Activated CD8-positive, alpha-beta memory T cell treated with anti-CD3 and anti-CD28 coated beads, Interleukin-2, amount 50 U/mL, for 1 hour (primary cell): ENCODE data around the gene CDK5R2.
A peak's percentile ranks its signal among the peaks of the same experiment; 100 is the strongest.

Experiments
- DNase-seq: peaks from one replicate; pipeline ENCODE4 v3.0.0-alpha.2; 2020; ENCODE audit errors: extremely low read depth

CDK5R2 gene

DNA sequence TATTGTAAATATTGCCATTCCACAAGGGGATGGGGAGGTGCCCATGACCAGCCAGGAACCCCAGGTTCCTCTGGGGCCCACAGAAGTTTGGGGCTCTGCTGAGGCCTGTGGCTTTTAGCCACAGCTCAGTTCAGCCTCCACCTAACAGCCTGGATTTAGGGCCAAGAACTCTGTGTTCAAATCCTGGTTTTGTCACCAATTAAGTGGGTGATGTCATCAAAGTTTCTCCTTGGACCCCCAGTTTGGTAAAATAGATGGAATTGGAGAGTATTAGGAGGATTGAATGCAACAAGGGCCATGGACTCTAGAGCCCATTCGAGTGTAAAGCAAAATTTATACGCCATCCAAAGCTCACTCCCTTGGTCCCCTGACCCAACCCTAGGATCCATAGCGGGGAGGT lies 28.7 kb downstream of the CDK5R2 start:
- DNase-seq: no peak

DNA sequence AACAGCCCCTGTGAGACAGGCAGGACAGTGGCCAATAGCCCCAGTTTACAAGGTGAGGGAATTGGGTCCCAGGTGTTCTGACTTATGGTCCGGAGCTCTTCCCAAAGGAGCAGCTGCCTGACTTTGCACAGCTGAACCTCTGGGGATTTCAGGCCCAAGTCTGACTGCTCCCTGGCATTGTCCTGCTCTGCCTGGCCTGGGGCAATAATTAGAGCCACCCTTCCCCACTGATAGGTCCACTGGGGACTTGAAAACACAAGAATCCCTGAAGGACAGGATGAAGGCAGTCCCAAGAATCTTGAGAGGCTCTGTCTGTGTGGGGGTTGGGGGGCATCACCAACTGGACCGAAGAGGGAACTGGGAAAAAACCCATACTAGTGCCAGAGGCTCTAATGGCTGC lies 29.2 kb downstream of the CDK5R2 start:
- DNase-seq: no peak

DNA sequence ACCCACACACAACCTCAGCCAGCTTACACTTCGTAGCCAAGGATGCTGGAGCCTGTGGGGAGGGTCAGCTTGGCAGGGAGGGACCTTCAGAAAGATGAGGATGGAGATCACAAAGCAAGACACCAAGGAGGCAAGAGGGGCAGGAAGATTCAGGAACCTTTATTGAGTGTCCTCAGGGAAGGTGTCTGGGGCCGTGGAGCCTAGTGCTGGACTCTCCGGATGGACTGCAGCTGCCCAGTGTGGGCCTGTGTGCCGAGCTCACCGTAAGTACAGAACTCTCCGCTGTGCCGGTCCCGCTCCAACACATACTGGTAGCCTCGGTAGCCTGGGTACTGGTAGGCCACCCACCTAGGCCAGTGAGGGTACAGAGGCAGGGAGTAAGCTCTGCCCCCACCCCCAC lies 30.6 kb downstream of the CDK5R2 start:
- DNase-seq: no peak

DNA sequence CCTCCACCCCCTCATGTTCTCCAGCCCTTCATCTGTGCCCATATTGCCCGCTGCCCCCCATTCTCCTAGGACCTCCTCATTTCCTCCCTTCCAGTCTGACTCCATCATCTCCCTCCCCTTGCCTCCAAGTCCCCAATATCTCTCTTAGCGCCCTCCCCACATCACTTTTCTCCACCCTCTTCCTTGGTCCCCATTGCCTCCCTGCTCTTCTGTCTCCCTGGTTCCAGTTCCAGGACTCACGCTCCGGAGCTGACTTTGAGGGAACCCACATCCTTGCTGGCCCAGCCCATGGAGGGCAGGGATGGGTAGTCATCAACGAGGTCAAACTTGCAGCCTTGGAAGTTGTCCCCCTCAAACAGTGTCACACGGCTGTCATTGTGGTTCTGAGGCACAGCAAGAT lies 31.1 kb downstream of the CDK5R2 start:
- no peak for DNase-seq

DNA sequence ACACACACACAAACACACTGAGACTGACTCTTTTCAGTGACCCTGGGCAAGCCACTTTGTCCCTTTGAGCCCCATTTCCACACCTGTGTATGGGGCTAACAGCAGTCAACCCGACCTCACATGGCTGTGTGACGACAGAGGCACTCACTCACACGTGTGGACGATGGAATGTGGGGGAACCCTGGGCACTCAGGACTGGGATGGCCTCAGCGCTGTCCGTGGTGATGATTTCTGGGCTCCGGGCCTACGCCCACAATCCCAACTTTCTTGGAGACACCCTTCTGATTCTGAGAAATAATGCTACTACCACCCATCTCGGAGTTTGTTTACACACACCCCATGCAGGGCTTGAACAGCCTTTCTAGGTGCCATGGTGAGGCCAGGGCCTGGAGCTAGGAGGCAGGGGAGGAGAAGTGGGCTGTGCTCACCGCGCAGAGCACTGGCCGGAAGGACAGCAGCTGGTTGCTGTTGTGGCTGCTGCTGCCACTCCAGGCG lies 32.3 kb downstream of the CDK5R2 start:
- no peak for DNase-seq

DNA sequence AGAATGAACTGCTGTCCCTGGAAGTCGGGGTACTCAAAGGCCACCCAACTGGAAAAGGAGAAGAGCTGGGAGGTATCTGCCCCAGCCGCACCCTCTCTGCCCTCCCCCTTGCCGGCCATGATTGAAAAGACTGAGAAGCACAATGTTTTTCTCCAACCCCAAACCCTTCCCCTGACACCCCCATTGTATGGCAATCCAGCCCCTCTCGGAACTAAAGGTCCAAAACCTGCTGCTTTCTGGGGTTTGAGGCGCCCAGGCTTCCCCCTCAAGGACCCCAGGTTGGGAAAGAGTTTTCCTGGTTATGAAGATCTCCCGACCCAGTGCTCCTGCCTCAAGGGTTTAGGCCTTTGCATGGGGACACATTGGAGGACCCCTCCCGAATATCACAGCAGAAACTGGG lies 32.7 kb downstream of the CDK5R2 start:
- no peak for DNase-seq

DNA sequence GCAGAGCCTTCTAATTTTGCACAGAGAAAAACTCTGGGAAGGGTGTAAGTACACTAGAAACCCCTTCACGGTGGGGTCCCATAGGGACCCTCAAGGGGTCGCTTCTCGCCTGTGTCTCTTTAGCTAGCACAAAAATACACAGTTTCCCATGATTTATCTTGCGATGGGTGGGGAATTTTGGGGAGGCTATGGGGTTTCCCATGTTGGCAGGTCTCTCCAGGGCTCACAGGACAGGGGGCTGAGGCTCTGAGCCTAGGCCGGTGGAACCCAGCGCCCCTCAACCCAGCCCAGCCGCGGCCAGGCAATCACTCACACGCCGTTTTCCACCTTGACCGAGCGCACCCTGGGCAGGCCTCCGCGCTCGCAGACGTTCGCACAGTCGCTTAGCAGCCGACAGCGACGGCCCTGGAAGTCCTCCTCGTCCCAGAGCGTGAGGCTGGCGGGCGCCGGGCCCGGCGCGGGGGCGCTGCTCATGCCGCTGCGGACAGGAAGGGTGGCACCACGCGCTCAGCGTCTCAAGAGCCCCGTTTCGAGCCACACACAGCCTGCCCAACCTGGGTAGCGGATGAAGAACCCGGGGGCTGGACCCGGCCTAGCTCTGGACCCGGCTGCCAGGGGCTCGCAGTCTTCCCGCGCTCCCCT lies 33.4 kb downstream of the CDK5R2 start:
- DNase-seq: no peak

DNA sequence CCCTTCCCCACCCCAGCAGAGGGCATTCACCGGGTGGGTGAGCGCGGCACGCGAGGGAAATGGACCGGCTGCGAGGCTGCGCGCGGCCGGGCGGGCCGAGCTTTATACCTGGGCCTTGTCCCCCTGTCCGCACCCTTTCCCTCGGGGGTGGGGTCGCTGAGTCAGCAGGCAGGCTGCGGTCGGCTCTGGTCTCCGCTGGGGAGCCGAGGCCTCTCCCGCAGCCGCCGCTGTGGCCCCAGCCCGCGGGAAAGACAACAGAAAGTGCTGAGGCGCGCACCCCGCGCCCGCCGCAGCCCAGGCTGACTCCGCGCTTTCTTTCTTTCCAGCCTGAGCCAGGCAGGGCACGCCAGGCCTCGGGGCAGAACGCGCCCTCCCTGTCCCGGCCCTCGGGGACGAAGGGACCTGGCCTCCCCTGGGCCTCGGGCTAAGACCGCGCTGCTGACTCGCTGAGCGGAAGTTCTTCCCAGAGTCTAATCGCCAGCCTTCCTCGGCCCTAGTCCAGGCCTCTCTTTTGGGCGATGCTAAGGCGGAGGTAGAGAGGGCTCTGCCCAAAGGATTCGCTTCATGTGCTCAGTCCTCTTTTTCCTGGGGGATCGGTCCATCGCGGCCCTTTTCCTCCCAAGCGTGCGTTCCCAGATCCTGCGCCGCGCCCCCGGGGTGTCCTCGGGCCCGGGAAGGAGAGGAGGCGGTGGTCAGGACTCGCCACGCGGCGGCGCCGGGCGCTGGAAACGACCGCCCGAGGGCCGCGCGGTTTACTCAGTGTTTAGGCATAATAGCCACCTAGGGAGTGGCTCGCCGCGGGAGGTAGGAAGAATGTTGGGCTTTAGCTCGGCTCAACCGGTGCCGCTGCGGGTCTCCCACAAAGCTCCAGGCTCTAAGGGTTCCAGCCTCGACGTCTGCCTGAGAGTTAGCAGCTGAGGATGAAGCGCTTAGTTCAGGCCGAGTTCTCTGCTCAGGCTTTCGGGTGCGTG lies 34.2 kb downstream of the CDK5R2 start, which contains the start of gene CRYBA2:
Gene CRYBA2, minus strand, starts transcription at position 78 of the 971 bp plus-strand sequence. CDS start 246 bp downstream, outside the sequence.
- no peak for DNase-seq

DNA sequence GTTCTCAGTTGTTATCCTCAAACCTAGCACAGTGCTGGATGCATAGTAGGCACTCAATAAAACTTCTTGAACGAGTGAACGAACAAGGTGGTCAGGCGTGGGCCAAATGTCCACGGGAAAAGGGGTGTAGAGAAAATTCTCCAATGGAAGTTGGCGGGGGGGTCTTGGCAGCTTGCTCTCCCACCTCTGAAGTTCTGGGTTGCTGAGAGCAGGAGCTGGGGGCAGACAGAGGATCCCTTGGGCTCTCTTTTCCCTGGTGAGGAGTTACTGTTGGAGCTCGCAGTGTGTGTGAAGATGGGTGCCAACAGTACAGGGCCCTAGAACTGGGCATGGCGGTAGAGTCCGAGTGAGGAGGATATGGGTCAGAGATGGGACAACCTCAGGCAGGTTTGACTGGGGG lies 36.1 kb downstream of the CDK5R2 start:
- no peak for DNase-seq

DNA sequence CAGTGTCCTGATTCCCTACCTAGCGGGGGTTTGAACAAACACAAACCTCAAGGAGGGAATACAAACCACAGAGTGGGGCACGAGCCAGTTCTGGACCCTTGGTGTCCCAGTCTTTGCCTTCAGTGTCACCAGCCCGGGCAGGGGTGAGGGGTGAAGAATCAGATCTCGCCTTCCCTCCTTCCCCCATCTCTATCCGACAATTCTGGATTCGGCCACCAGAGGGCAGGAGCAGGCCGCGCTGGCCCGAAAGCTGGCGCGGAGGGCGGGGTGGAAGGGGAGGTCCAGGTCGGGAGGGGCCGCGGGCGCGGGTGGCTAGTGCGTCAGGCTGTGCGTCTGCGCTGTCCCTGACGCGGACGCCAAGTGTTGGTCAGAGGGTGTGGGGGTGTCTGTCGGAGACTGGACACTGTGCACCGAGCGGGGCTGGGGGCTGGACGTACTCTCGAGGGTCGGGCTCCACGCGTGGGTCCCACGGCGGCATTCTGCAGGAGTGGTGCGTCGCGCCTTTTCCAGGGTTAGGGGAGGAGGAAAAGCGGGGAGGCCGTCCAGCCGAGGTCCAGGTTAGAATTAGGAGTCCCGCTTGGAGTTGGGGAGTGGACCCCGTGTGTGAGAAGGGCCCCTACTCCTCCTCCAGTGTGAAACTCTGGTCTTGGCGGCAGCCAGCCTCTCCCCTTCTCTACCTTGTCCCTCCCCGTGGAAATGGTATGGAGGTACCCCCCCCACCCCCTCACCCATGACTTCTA lies 36.7 kb downstream of the CDK5R2 start:
- DNase-seq: peak; percentile 36

DNA sequence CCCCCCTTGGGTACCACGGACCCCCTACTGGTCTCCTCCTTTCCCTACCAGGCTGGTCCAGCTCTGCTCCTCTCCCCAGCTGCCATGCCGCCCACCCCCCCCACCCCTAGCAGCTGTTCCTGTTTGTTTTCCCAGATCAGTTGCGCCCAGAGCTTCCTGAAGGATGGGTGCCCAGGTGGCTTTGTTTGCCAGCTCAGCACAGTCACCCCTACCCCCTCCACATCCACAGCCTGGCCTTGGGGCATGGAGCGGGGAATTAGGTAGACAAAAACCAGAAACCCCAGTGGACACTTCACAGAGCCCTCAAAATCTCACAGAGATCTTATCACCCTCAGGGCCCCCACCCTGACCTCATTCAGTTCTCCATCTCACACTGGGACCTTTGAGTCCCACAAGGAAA lies 37.5 kb downstream of the CDK5R2 start:
- no peak for DNase-seq

DNA sequence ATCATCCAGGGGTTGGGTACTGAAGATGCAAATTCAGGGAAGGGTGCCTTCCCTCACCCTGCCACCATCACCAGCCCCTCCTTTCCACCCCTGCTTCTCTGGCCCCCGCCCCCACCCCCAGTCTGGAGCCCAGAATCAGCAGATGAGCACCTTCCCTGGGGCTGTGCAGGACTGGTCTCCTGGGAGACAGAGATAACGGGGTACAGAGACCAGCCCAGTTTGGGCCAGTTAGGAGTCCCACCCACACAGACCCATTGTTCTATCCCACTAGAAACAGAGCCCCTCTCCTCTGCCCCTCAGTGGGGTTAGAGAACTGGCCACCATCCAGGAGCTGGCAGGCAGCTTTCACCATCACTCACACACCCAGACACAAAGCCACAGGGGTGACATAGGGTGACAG lies 38.3 kb downstream of the CDK5R2 start:
- no peak for DNase-seq

DNA sequence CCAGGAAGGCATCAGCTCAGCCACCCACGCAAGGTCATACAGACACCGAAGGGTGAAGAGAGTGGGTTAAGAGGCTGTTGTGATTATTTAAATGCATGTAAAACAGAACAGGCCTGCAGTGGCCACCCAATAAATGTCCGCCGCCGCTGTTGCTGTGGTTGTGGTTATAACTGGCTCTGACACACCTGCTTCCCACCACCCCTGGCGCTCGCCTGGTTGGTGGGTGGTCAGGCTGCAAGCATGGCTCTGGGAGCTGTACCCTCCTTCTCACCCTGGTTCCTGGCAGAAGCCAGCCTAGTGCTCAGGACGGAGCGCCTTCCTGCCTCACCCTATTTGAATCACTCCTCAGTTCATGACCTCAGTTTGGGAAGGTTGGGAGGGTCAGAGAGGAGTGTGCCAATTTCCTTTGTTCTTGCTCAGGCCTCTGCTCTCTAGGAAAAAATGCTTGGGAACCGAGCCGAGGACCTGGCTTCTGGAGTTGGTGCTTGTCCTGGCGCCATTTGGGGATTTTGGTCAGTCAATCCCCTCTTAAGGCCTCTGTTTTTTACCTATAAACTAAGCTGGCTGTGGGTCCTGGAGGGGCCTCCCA lies 39.0 kb downstream of the CDK5R2 start:
- no peak for DNase-seq

DNA sequence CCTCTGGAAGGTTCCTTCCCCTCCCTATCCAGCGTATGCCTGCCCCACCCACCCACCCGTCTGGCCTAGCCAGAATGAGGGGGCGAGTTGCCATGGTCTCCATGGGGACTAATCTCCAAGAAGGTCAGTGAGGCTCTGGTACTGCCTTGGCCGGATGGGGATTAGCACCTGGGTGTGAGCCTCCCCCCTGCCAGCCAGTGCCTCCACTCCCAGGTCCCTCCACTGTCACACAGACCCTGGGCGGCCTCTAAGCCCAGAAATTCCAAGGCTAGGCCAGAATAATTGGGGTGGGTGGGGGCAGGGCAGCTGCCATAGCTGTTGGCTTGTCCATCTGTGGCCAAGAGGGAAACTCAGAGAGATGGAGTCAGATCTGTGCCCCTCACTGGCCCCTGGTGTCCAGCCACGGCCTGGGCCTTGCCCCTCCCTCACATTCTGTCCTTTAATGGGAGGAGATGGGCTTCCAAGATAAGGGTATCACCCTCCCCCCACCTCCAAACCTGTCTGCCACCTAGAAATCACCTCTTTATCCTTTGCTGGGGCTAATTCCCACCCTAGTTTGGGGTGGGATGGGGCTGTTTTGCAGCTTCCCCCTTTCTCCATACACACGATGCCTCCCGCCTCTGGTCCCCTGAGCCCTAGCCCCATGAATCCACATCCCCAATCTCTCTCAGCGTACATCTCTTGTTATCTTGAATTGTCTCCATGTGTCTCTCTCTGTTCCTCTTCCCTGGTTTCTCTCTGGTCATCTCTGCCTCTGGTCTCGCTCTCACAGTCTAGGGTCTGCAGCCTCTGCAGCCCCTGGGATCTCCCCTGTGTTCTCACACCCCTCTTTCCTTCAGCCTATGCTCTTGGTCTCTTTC lies 39.8 kb downstream of the CDK5R2 start:
- no peak for DNase-seq

DNA sequence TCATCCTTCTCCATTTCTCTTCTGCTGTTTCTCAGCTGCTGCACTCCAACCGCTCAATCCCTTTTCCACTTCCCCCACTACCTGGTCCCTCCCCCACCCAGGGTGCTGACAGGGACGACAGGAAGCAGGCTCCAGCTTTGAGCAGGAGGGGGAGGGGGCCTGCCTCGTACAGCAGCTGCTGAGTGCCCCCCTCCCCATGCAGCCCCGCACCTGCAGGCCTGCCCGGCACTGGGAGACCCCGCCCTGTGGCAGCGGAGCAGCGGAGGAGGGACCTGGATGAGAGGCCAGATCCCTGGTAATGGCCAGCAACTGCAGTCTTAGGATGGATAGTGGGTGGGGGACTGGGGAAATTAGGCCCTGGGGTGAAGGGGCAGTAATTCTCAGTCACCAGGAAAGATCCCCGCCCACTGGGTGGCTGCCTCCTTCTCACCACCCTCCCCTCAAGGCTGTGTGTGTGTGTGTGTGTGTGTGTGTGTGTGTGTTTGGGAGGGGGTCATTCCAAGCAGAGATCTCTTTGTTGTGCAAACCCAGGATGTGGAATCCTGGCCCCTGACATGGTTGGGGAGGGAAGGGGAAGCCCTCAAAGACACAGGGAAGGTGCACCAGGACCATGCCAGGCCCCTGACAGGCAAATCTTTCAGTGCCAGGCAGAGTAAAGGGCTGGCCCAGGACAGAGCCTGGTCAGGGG lies 40.6 kb downstream of the CDK5R2 start:
- no peak for DNase-seq

DNA sequence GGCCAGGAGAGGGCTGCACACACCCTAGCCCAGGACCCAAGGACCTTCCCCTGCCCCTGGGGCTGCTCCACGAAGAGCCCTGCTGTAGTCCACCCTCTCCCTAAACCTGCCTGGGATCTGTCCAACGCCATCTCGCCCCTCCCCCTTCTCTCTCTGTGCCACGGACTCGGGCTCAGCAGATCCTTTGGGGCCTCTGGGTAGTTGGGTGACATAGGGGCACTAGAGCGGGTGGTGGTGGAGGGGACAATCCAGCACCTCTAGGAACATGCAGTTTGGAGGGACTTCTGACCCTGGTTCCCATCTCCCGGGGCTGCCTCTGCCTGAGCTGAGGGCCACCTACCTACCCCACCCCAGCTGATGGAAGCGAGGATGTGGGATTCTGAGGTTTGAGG lies 41.1 kb downstream of the CDK5R2 start:
- DNase-seq: no peak

DNA sequence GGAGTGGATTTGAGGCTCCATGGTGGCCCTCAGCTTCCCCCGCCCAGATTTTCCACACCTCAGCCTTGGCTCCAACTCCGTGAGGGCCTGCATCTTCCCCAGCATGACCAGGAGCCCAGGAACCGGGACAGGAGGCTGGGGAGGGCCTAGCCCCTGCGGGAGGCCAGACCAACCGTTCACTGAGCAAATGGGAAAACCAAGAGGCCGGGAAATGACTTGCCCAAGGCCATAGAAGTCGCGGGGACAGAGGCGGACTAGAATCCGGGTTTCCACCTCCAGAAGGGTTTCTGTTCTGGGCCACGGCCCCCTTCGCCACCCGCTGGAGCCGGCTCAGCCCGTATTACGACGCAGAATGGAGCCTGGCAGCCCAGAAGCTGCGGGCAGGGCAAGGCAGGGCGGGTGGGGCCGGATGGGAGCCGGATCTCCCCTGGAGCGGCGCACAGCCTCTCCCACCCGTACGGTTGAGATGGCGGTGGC lies 41.7 kb downstream of the CDK5R2 start:
- no peak for DNase-seq

DNA sequence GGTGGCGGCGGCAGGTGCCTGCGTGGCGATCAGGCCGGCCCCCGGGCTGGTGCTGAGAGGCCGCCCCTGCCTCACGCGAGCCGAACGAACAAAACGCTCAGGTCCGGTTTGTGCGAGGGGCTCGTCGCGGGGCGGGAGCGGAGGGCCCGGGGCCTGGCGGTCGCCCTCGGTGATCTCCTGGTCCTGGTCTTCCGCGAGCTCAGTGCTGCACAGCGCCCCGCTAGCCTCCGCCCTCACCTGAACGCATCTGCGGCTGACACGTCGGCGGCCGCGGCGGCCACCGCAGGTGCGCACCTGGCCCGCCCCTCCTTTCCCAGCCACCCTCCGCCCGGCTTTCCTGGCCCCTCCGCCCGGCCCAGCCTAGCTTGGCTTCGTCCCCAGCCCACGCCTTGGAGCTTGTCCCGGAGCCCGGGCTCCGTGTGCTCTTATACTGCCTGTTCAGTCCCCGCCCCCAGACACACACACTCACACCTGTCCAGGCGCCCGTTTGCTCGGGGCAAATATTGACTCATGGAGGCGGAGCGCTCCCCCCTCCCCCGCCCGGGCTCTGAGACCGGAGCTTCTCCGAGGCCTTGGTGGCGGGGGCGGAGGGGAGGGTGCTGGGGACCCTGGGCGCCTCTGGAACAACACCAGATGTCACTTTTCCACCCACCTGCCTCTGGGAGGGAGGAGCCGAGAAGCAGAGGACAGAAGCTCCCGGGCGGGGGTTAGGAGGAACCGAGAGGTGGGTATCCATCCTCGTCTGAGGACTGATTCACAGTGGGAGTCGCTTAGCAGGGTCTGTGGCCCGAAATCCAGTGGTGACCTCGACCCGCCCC lies 42.3 kb downstream of the CDK5R2 start:
- no peak for DNase-seq
